HepG2 (cell line): ENCODE results near the gene BCAS4. TPM values are rescaled to one million over a fixed set of nuclear protein-coding genes. Genes with fewer than 3 reads are reported as not detected.
A peak's percentile ranks its signal among the peaks of the same experiment; 100 is the strongest.

Experiments
- ELF4 ChIP-seq: sonication (generic); formaldehyde crosslinking; IDR thresholded peaks from 2 replicates; pipeline ENCODE4 v1.5.0; 2020; ENCODE audit warnings: missing genetic modification reagents, mild to moderate bottlenecking, moderate library complexity, borderline replicate concordance
- FUBP1 ChIP-seq: sonication (generic); formaldehyde crosslinking; IDR thresholded peaks from 2 replicates; pipeline ENCODE4 v1.5.1; 2020; ENCODE audit warnings: missing genetic modification reagents, mild to moderate bottlenecking, borderline replicate concordance
- HIVEP1 ChIP-seq: sonication (generic); formaldehyde crosslinking; IDR thresholded peaks from 2 replicates; pipeline ENCODE4 v1.4.0; 2020; ENCODE audit warnings: mild to moderate bottlenecking, missing genetic modification reagents
- POGZ ChIP-seq: sonication (generic); formaldehyde crosslinking; IDR thresholded peaks from 2 replicates; pipeline ENCODE4 v1.4.0; 2020; ENCODE audit warnings: mild to moderate bottlenecking, missing genetic modification reagents
- RFX5 ChIP-seq: IDR thresholded peaks from 2 replicates; pipeline ENCODE4 v1.6.1; 2011; ENCODE audit warnings: low read depth, low read length, improper control_type of control experiment
- SMARCC2 ChIP-seq: fragments of 450-650 bp; IDR thresholded peaks from 2 replicates; pipeline ENCODE4 v1.6.1; 2017; ENCODE audit warnings: antibody characterized with exemption, mild to moderate bottlenecking
- SNAPC2 ChIP-seq: sonication (generic); formaldehyde crosslinking; IDR thresholded peaks from 2 replicates; pipeline ENCODE4 v1.8.1; 2022; ENCODE audit warnings: mild to moderate bottlenecking, missing genetic modification reagents
- TBL1XR1 ChIP-seq: fragments of 150-350 bp; IDR thresholded peaks from 2 replicates; pipeline ENCODE4 v1.6.1; 2014; ENCODE audit warnings: borderline replicate concordance, low read length; ENCODE audit not compliant: partially characterized antibody
- THAP7 ChIP-seq: sonication (generic); formaldehyde crosslinking; IDR thresholded peaks from 2 replicates; pipeline ENCODE4 v1.8.1; 2023; ENCODE audit warnings: mild to moderate bottlenecking, missing genetic modification reagents
- ZNF329 ChIP-seq: sonication (generic); formaldehyde crosslinking; IDR thresholded peaks from 2 replicates; pipeline ENCODE4 v1.9.0; 2021; ENCODE audit warnings: low read depth, mild to moderate bottlenecking, missing genetic modification reagents
- ZNF564 ChIP-seq: sonication (generic); formaldehyde crosslinking; IDR thresholded peaks from 2 replicates; pipeline ENCODE4 v1.8.1; 2023; ENCODE audit warnings: mild to moderate bottlenecking, missing genetic modification reagents
- ZNF850 ChIP-seq: sonication (generic); formaldehyde crosslinking; conservative IDR thresholded peaks from 2 replicates; pipeline ENCODE4 v1.9.0; 2021; ENCODE audit warnings: mild to moderate bottlenecking, missing genetic modification reagents
- polyA plus RNA-seq, 8 experiments: library from polyadenylated mRNA; depleted of rRNA in 3 of 8; stranded (reverse) in 7 of 8; unstranded in 1 of 8; fragments of >200 nt; fragmentation: Illumina TruSeq in 4 of 8; extraction: Trizol in 4 of 8; gene quantifications; 2 replicates each; pipeline versions ENCODE4 v1.2.1 to v1.2.3, GENCODE V29; 2011 to 2016; ENCODE audit warnings: low read depth in 4 of 8, missing spikeins in 1 of 8, mixed read lengths in 1 of 8; ENCODE audit not compliant: insufficient read depth in 1 of 8
- total RNA-seq, 5 experiments: library from RNA; depleted of rRNA; stranded (reverse); fragments of >200 nt; fragmentation: Illumina TruSeq; extraction: Trizol; gene quantifications; 2 replicates each; pipeline ENCODE4 v1.2.3, GENCODE V29; 2016; ENCODE audit warnings: low read depth in 1 of 5
- TF ChIP-seq, protein P1 (sequence below), 2 experiments: sonication (generic) in 1 of 2; formaldehyde crosslinking in 1 of 2; IDR thresholded peaks; 2 replicates each; pipeline versions ENCODE4 v1.4.0 to v1.6.1; 2016 to 2020; ENCODE audit warnings: borderline replicate concordance in 1 of 2, low read depth in 1 of 2, mild to moderate bottlenecking in 1 of 2, missing genetic modification reagents in 1 of 2
- TF ChIP-seq, protein P2 (sequence below): sonication (generic); formaldehyde crosslinking; IDR thresholded peaks from 2 replicates; pipeline ENCODE4 v1.4.0; 2020; ENCODE audit warnings: missing genetic modification reagents
- TF ChIP-seq, protein P3 (sequence below): IDR thresholded peaks from 2 replicates; pipeline ENCODE4 v1.6.1; 2012; ENCODE audit warnings: inconsistent platforms

The BCAS4 gene
- total and polyA plus RNA-seq, 2 of the 13 experiments (the other 11 are each of a cell fraction or from before 2014, with no cell fraction given): 7.2 to 8.0 TPM

DNA sequence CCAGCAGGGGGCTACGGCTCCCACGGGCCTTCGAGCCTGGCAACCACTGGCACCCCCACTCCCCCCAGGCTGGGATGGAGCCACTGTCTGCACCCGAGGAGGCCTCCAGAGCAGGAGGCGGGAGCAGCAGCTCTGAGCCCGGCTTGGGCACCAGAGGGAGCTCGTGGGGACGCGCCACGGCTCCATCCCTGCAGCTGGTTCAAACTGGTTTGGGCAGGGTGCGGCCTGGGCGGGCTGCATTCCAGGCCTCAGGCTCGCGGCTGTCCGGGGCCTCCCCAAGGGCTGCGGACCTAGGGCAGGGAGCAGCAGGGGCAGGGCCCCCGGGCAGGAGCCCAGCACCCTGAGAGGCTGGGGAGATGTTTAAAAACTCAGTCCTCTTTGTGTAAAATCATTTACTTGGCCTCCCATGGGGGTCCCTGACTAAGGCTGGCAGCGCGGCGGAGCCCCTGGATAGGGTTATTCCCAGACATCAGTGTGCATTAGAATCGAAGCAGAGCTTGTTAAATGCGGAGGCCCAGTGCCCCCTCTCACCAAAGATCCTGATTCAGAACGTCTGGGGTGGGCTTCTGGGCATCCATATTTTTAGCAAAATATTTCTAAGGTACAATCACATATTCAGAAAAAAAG is 4.1 kb upstream of the BCAS4 start (continued):
- no peak for TF ChIP-seq FUBP1
- no peak for TF ChIP-seq RFX5
- peak; percentile 80 for TF ChIP-seq POGZ (CRISPR knock-in tag)
- no peak; the same call in 1 of the 2 replicates for TF ChIP-seq ZNF329
- peak; percentile 83; the same call in 1 of the 2 replicates for TF ChIP-seq HIVEP1 (CRISPR knock-in tag)
- no peak for TF ChIP-seq TBL1XR1
- peak; percentile 89 for TF ChIP-seq ZNF564
- no peak for TF ChIP-seq SMARCC2
- TF ChIP-seq THAP7: peak; percentile 75
- TF ChIP-seq, protein P1, sequence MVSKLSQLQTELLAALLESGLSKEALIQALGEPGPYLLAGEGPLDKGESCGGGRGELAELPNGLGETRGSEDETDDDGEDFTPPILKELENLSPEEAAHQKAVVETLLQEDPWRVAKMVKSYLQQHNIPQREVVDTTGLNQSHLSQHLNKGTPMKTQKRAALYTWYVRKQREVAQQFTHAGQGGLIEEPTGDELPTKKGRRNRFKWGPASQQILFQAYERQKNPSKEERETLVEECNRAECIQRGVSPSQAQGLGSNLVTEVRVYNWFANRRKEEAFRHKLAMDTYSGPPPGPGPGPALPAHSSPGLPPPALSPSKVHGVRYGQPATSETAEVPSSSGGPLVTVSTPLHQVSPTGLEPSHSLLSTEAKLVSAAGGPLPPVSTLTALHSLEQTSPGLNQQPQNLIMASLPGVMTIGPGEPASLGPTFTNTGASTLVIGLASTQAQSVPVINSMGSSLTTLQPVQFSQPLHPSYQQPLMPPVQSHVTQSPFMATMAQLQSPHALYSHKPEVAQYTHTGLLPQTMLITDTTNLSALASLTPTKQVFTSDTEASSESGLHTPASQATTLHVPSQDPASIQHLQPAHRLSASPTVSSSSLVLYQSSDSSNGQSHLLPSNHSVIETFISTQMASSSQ (IDR thresholded peaks at IDR 0.05; ENCODE audit: low read depth): no peak
- TF ChIP-seq, protein P1 (CRISPR knock-in tag; IDR thresholded peaks at IDR 0.05; ENCODE audit: borderline replicate concordance): peak; percentile 78; the same call in 1 of the 2 replicates
- TF ChIP-seq, protein P2, sequence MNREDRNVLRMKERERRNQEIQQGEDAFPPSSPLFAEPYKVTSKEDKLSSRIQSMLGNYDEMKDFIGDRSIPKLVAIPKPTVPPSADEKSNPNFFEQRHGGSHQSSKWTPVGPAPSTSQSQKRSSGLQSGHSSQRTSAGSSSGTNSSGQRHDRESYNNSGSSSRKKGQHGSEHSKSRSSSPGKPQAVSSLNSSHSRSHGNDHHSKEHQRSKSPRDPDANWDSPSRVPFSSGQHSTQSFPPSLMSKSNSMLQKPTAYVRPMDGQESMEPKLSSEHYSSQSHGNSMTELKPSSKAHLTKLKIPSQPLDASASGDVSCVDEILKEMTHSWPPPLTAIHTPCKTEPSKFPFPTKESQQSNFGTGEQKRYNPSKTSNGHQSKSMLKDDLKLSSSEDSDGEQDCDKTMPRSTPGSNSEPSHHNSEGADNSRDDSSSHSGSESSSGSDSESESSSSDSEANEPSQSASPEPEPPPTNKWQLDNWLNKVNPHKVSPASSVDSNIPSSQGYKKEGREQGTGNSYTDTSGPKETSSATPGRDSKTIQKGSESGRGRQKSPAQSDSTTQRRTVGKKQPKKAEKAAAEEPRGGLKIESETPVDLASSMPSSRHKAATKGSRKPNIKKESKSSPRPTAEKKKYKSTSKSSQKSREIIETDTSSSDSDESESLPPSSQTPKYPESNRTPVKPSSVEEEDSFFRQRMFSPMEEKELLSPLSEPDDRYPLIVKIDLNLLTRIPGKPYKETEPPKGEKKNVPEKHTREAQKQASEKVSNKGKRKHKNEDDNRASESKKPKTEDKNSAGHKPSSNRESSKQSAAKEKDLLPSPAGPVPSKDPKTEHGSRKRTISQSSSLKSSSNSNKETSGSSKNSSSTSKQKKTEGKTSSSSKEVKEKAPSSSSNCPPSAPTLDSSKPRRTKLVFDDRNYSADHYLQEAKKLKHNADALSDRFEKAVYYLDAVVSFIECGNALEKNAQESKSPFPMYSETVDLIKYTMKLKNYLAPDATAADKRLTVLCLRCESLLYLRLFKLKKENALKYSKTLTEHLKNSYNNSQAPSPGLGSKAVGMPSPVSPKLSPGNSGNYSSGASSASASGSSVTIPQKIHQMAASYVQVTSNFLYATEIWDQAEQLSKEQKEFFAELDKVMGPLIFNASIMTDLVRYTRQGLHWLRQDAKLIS (CRISPR knock-in tag): peak; percentile 78
- no peak for TF ChIP-seq SNAPC2
- no peak for TF ChIP-seq ELF4
- 0 out of 2 replicates have a peak, but pooled peaks have one; percentile 79 for TF ChIP-seq ZNF850
- TF ChIP-seq, protein P3, sequence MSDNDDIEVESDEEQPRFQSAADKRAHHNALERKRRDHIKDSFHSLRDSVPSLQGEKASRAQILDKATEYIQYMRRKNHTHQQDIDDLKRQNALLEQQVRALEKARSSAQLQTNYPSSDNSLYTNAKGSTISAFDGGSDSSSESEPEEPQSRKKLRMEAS: peak; percentile 94
